ENCODE results near the gene MVP. TPM values are rescaled to one million over a fixed set of nuclear protein-coding genes. Genes with fewer than 3 reads are reported as not detected.
"Not testable (repeated sequence)": the region's sequence is repeated elsewhere in the genome, so short reads cannot be mapped to it uniquely, and the experiment has no call there.

MVP gene
- polyA plus RNA-seq, 1 donor from 2014 or later, result 2.5 TPM

GRCh38 chr16:29790949-29791844 is 29.1 kb upstream of the MVP start:
- no peak for TF ChIP-seq EP300 (conservative IDR thresholded peaks at IDR 0.05; ENCODE audit: poor library complexity, severe bottlenecking)
- TF ChIP-seq MXI1 (conservative IDR thresholded peaks at IDR 0.05; ENCODE audit: poor library complexity, severe bottlenecking), result peak; percentile 58
- Histone ChIP-seq H3K9ac (ENCODE audit: low read length) (peak overlapping the region; percentile 57), H3K9me2 (ENCODE audit: insufficient read depth, low read length) (no peaks in the 10 kb centered on the region), H3K9me3 (ENCODE audit: low read length) (no peaks in the 10 kb centered on the region), H3K79me2 (replicated peaks; ENCODE audit: insufficient read depth, low read length) (peaks cover 46% of the 10 kb centered on the region), H3K27me3 (ENCODE audit: insufficient read depth, low read depth, low read length) (no peaks in the 10 kb centered on the region), H3K27ac (ENCODE audit: low read length) (peak overlapping the region; percentile 47), H3K4me3 (ENCODE audit: low read length) (peak overlapping the region; percentile 84), H4K20me1 (ENCODE audit: insufficient read depth) (no peaks in the 10 kb centered on the region), H3K4me2 (ENCODE audit: low read length) (peak overlapping the region; percentile 38), H2AFZ (ENCODE audit: low read depth, low read length) (peak overlapping the region; percentile 15), H3F3A (ENCODE audit: insufficient read depth, low read length, poor library complexity, severe bottlenecking) (no peaks in the 10 kb centered on the region), H3K36me3 (ENCODE audit: insufficient read depth, low read length) (no peaks in the 10 kb centered on the region)

- Histone ChIP-seq H3K9me3 (ENCODE audit: low read length) (no peaks in the 10 kb centered on the region), H3F3A (ENCODE audit: insufficient read depth, low read length, poor library complexity, severe bottlenecking) (no peaks in the 10 kb centered on the region), H3K4me2 (ENCODE audit: low read length) (peak overlapping the region; percentile 38), H3K27me3 (ENCODE audit: insufficient read depth, low read depth, low read length) (no peaks in the 10 kb centered on the region), H4K20me1 (ENCODE audit: insufficient read depth) (no peaks in the 10 kb centered on the region), H3K9ac (ENCODE audit: low read length) (peak overlapping the region; percentile 57), H3K4me3 (ENCODE audit: low read length) (peak overlapping the region; percentile 84), H3K9me2 (ENCODE audit: insufficient read depth, low read length) (no peaks in the 10 kb centered on the region), H3K27ac (ENCODE audit: low read length) (no peak overlapping the region), H3K36me3 (ENCODE audit: insufficient read depth, low read length) (peaks cover 3% of the 10 kb centered on the region), H3K79me2 (replicated peaks; ENCODE audit: insufficient read depth, low read length) (peaks cover 46% of the 10 kb centered on the region), H2AFZ (ENCODE audit: low read depth, low read length) (no peak overlapping the region)
- no peak for TF ChIP-seq EZH2 (IDR thresholded peaks at IDR 0.05; ENCODE audit: borderline replicate concordance, insufficient read depth, low read length, poor library complexity, severe bottlenecking)
- TF ChIP-seq EP300 (conservative IDR thresholded peaks at IDR 0.05; ENCODE audit: poor library complexity, severe bottlenecking), result no peak
- TF ChIP-seq POLR2AphosphoS5 (IDR thresholded peaks at IDR 0.05), result no peak
- TF ChIP-seq MXI1 (conservative IDR thresholded peaks at IDR 0.05; ENCODE audit: poor library complexity, severe bottlenecking), result no peak
- no peak for TF ChIP-seq REST (IDR thresholded peaks at IDR 0.05; ENCODE audit: borderline replicate concordance)
- TF ChIP-seq SMC3 (conservative IDR thresholded peaks at IDR 0.05; ENCODE audit: poor library complexity), result no peak
- no peak for TF ChIP-seq TAF1 (IDR thresholded peaks at IDR 0.05; ENCODE audit: low read depth)
- TF ChIP-seq CTCF (IDR thresholded peaks at IDR 0.05; ENCODE audit: poor library complexity, severe bottlenecking), result no peak
- TF ChIP-seq RAD21 (conservative IDR thresholded peaks at IDR 0.05), result no peak
Measured at GRCh38 chr16:29791845-29792807, 28.1 kb upstream of the MVP start.

GRCh38 chr16:29793153-29793552 is 27.1 kb upstream of the MVP start:
- not testable (repeated sequence) for H3K27ac ChIP-seq (ENCODE audit: low read length); H3K27me3 ChIP-seq (ENCODE audit: insufficient read depth, low read depth, low read length); H3K4me2 ChIP-seq (ENCODE audit: low read length); H3F3A ChIP-seq (ENCODE audit: insufficient read depth, low read length, poor library complexity, severe bottlenecking); H2AFZ ChIP-seq (ENCODE audit: low read depth, low read length); H3K36me3 ChIP-seq (ENCODE audit: insufficient read depth, low read length); H3K9ac ChIP-seq (ENCODE audit: low read length); H3K9me3 ChIP-seq (ENCODE audit: low read length); H3K9me2 ChIP-seq (ENCODE audit: insufficient read depth, low read length); H4K20me1 ChIP-seq (ENCODE audit: insufficient read depth); H3K4me3 ChIP-seq (ENCODE audit: low read length)
- peaks cover 46% of the 10 kb centered on the region for H3K79me2 ChIP-seq (replicated peaks; ENCODE audit: insufficient read depth, low read length)

All from neural cell (in vitro differentiated cells).